ENCODE data around the gene BCLAF3.

- TF ChIP-seq, protein P1, sequence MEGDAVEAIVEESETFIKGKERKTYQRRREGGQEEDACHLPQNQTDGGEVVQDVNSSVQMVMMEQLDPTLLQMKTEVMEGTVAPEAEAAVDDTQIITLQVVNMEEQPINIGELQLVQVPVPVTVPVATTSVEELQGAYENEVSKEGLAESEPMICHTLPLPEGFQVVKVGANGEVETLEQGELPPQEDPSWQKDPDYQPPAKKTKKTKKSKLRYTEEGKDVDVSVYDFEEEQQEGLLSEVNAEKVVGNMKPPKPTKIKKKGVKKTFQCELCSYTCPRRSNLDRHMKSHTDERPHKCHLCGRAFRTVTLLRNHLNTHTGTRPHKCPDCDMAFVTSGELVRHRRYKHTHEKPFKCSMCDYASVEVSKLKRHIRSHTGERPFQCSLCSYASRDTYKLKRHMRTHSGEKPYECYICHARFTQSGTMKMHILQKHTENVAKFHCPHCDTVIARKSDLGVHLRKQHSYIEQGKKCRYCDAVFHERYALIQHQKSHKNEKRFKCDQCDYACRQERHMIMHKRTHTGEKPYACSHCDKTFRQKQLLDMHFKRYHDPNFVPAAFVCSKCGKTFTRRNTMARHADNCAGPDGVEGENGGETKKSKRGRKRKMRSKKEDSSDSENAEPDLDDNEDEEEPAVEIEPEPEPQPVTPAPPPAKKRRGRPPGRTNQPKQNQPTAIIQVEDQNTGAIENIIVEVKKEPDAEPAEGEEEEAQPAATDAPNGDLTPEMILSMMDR (conservative IDR thresholded peaks at IDR 0.05): no peak
- TF ChIP-seq EZH2 (IDR thresholded peaks at IDR 0.05; ENCODE audit: low read depth): no peak
Measured at GRCh38 chrX:20019672-20020365, 29.0 kb upstream of the BCLAF3 start.

Measured in PC-9 (cell line).